ENCODE measurements around the gene CMTM3. TPM values are rescaled to one million over a fixed set of nuclear protein-coding genes. Genes with fewer than 3 reads are reported as not detected.

CMTM3 gene
- total RNA-seq, 1 experiment from 2014 or later, result 25.5 TPM

- POLR2A ChIA-PET, result no interaction called here
- H3K9me3 Mint-ChIP-seq (ENCODE audit: unreplicated experiment), result no peaks in the 10 kb centered on the region
- intact Hi-C loops (cut with micrococcal nuclease; ENCODE audit: unreplicated experiment), result loop anchor here (5.0 kb wide), 3 partner anchors 111 to 199 kb away; partner anchors contain the start of gene DYNC1LI2
- BruUV-seq (replicated peaks), result TSS peak; percentile 37
- peaks cover 32% of the 10 kb centered on the region for H3K4me1 Mint-ChIP-seq (ENCODE audit: low read depth, unreplicated experiment)
- no peaks in the 10 kb centered on the region for H3K27me3 ChIP-seq (replicated peaks; ENCODE audit: control insufficient read depth, insufficient read depth, low read length)
- H3K36me3 Mint-ChIP-seq (ENCODE audit: insufficient read depth, unreplicated experiment), result peaks cover 58% of the 10 kb centered on the region
- H3K4me1 ChIP-seq, result peaks cover 31% of the 10 kb centered on the region
- H3K27ac Mint-ChIP-seq (ENCODE audit: unreplicated experiment), result no peak overlapping the region
- DNase-seq, result no peak
- CTCF ChIA-PET, result interaction anchor here (1.2 kb wide), 1 partner anchor 89 kb away, joined by 3 read pairs; no protein-coding TSS in a partner anchor
- H3K27me3 Mint-ChIP-seq (ENCODE audit: insufficient read depth, unreplicated experiment), result no peaks in the 10 kb centered on the region
- H3K9me3 ChIP-seq, result peaks cover 1% of the 10 kb centered on the region; the same call in 1 of the 2 replicates
- peaks cover 2% of the 10 kb centered on the region; the same call in 1 of the 2 replicates for H3K36me3 ChIP-seq (ENCODE audit: control insufficient read depth, insufficient read depth, low read length)
- H3K4me3 Mint-ChIP-seq (ENCODE audit: unreplicated experiment), result peak overlapping the region; percentile 82
- TF ChIP-seq CTCF (IDR thresholded peaks at IDR 0.05; ENCODE audit: insufficient read depth in 1 of 2, low read depth in 1 of 2, low read length in 1 of 2, severe bottlenecking in 1 of 2, unreplicated experiment in 1 of 2), result no peak
- no peak overlapping the region for H3K4me3 ChIP-seq (ENCODE audit: low read depth, low read length)
Measured at GRCh38 chr16:66605979-66606751, 1.7 kb downstream of the CMTM3 start.

GRCh38 chr16:66608241-66609138 is 4.0 kb downstream of the CMTM3 start:
- H3K36me3 ChIP-seq (ENCODE audit: control insufficient read depth, insufficient read depth, low read length), result peaks cover 2% of the 10 kb centered on the region
- H3K9me3 ChIP-seq, result no peaks in the 10 kb centered on the region
- H3K4me3 ChIP-seq (ENCODE audit: low read depth, low read length), result no peak overlapping the region
- Mint-ChIP-seq H3K36me3 (ENCODE audit: insufficient read depth, unreplicated experiment) (peaks cover 80% of the 10 kb centered on the region), H3K4me1 (ENCODE audit: low read depth, unreplicated experiment) (peaks cover 26% of the 10 kb centered on the region), H3K27me3 (ENCODE audit: insufficient read depth, unreplicated experiment) (no peaks in the 10 kb centered on the region), H3K27ac (ENCODE audit: unreplicated experiment) (peak overlapping the region; percentile 54), H3K9me3 (ENCODE audit: unreplicated experiment) (no peaks in the 10 kb centered on the region), H3K4me3 (ENCODE audit: unreplicated experiment) (no peak overlapping the region)
- intact Hi-C loops (cut with micrococcal nuclease; ENCODE audit: unreplicated experiment), result loop anchor here (1.0 to 5.0 kb wide), 5 partner anchors 42 to 260 kb away; partner anchors contain the start of gene DYNC1LI2
- H3K27me3 ChIP-seq (replicated peaks; ENCODE audit: control insufficient read depth, insufficient read depth, low read length), result no peaks in the 10 kb centered on the region
- peak; percentile 95 to 96 for DNase-seq
- BruUV-seq (replicated peaks), result no TSS peak
- peak; percentile 96 to 99 for TF ChIP-seq CTCF (IDR thresholded peaks at IDR 0.05; ENCODE audit: insufficient read depth in 1 of 2, low read depth in 1 of 2, low read length in 1 of 2, severe bottlenecking in 1 of 2, unreplicated experiment in 1 of 2)
- peaks cover 29% of the 10 kb centered on the region for H3K4me1 ChIP-seq
- POLR2A ChIA-PET, result interaction anchor here (1.6 kb wide), 1 partner anchor 87 kb away, joined by 3 read pairs; no protein-coding TSS in a partner anchor
- CTCF ChIA-PET, result interaction anchor here (0.6 to 2.3 kb wide), 37 partner anchors 9 to 272 kb away, joined by 3 to 24 read pairs (median 4); partner anchors contain the start of genes CKLF, CMTM2, DYNC1LI2 and PDP2

- TF ChIP-seq CTCF (IDR thresholded peaks at IDR 0.05; ENCODE audit: insufficient read depth in 1 of 2, low read depth in 1 of 2, low read length in 1 of 2, severe bottlenecking in 1 of 2, unreplicated experiment in 1 of 2), result no peak
- no peaks in the 10 kb centered on the region for H3K9me3 Mint-ChIP-seq (ENCODE audit: unreplicated experiment)
- H3K27ac Mint-ChIP-seq (ENCODE audit: unreplicated experiment), result peak overlapping the region; percentile 54
- Histone ChIP-seq H3K27me3 (replicated peaks; ENCODE audit: control insufficient read depth, insufficient read depth, low read length) (no peaks in the 10 kb centered on the region), H3K36me3 (ENCODE audit: control insufficient read depth, insufficient read depth, low read length) (peaks cover 2% of the 10 kb centered on the region), H3K9me3 (no peaks in the 10 kb centered on the region), H3K4me1 (peaks cover 24% of the 10 kb centered on the region), H3K4me3 (ENCODE audit: low read depth, low read length) (no peak overlapping the region)
- no peaks in the 10 kb centered on the region for H3K27me3 Mint-ChIP-seq (ENCODE audit: insufficient read depth, unreplicated experiment)
- no peak for DNase-seq
- intact Hi-C loops (cut with micrococcal nuclease; ENCODE audit: unreplicated experiment), result loop anchor here (2.0 to 5.0 kb wide), 4 partner anchors 42 to 202 kb away; partner anchors contain the start of gene DYNC1LI2
- CTCF ChIA-PET, result interaction anchor here (0.6 to 2.3 kb wide), 36 partner anchors 9 to 272 kb away, joined by 3 to 24 read pairs (median 4); partner anchors contain the start of genes CKLF, CMTM2, DYNC1LI2 and PDP2
- BruUV-seq (replicated peaks), result no TSS peak
- H3K4me1 Mint-ChIP-seq (ENCODE audit: low read depth, unreplicated experiment), result peaks cover 26% of the 10 kb centered on the region
- H3K4me3 Mint-ChIP-seq (ENCODE audit: unreplicated experiment), result no peak overlapping the region
- POLR2A ChIA-PET, result interaction anchor here (1.6 kb wide), 1 partner anchor 86 kb away, joined by 3 read pairs; no protein-coding TSS in a partner anchor
- peaks cover 76% of the 10 kb centered on the region for H3K36me3 Mint-ChIP-seq (ENCODE audit: insufficient read depth, unreplicated experiment)
Measured at GRCh38 chr16:66609139-66609510, 4.6 kb downstream of the CMTM3 start.

All from Caco-2 (cell line).